ENCODE measurements around the gene NEAT1. TPM values are rescaled to one million over a fixed set of nuclear protein-coding genes. Genes with fewer than 3 reads are reported as not detected.
A peak's percentile ranks its signal among the peaks of the same experiment; 100 is the strongest.

The NEAT1 gene
- polyA plus RNA-seq, 3 donors = 0.90 to 293 (median 1.3) TPM

GRCh38 chr11:65491614-65492386 lies 69.2 kb downstream of the NEAT1 start:
- Mint-ChIP-seq H3K4me1 (peaks cover 79% of the 10 kb centered on the region), H3K27me3 (ENCODE audit: low read depth in 3 of 3) (peaks cover 0 to 3% (median 2%) of the 10 kb centered on the region in 3 donors), H3K4me3 (peak overlapping the region; percentile 75 to 83), H3K36me3 (no peaks in the 10 kb centered on the region), H3K9me3 (no peaks in the 10 kb centered on the region), H3K27ac (peak overlapping the region in 6 of 7 donors; percentile 96 to 99 (median 99))
- no peaks in the 10 kb centered on the region for H3K27me3 ChIP-seq (ENCODE audit: control insufficient read depth in 2 of 2, insufficient read depth in 2 of 2, low read length in 2 of 2)
- no peaks in the 10 kb centered on the region for H3K36me3 ChIP-seq (replicated peaks in 1 of 2; ENCODE audit: control insufficient read depth in 1 of 2, insufficient read depth in 2 of 2, low read length in 2 of 2)
- peak; percentile 64 to 89 (median 81) for DNase-seq
- H3K27ac ChIP-seq (ENCODE audit: low read depth in 1 of 2, low read length in 2 of 2) = peak overlapping the region; percentile 96 to 97
- H3K4me1 ChIP-seq (ENCODE audit: control insufficient read depth in 1 of 2, insufficient read depth in 2 of 2, low read length in 2 of 2) = peaks cover 84 to 95% of the 10 kb centered on the region in 2 donors
- no peak for TF ChIP-seq CTCF (IDR thresholded peaks at IDR 0.05)
- H3K4me2 ChIP-seq (replicated peaks; ENCODE audit: extremely low read depth, low read length, poor library complexity, severe bottlenecking) = peak overlapping the region; percentile 74
- H3K4me3 ChIP-seq (replicated peaks in 1 of 3; ENCODE audit: low read depth in 2 of 3, low read length in 3 of 3) = peak overlapping the region in 1 of 3 experiments; percentile 54
- H3K9ac ChIP-seq (ENCODE audit: insufficient read depth, low read length, poor library complexity, severe bottlenecking) = peak overlapping the region; percentile 56
- no peaks in the 10 kb centered on the region for H4K20me1 ChIP-seq (ENCODE audit: insufficient read depth, low read length)
- H3K9me3 ChIP-seq (replicated peaks in 1 of 2; ENCODE audit: control insufficient read depth in 1 of 2, insufficient read depth in 1 of 2, low read length in 2 of 2) = no peaks in the 10 kb centered on the region
- whole genome bisulfite sequencing (ENCODE audit: insufficient coverage) = 18% methylated on average over 7 of the region's 17 CpGs
- peaks cover 52% of the 10 kb centered on the region for H3K79me2 ChIP-seq (ENCODE audit: insufficient read depth, low read length)
- intact Hi-C loops (cut with micrococcal nuclease) = loop anchor here in 1 of 2 donors (2.0 kb wide), 1 partner anchor 15 kb away; no protein-coding TSS in a partner anchor
- H2AFZ ChIP-seq (ENCODE audit: insufficient read depth, low read depth, low read length, poor library complexity, severe bottlenecking) = no peak overlapping the region

GRCh38 chr11:65492387-65492636 lies 69.7 kb downstream of the NEAT1 start:
- peak overlapping the region; percentile 75 to 83 for H3K4me3 Mint-ChIP-seq
- H3K27ac ChIP-seq (ENCODE audit: low read depth in 1 of 2, low read length in 2 of 2) = peak overlapping the region; percentile 96 to 97
- peak overlapping the region in 1 of 3 experiments; percentile 54 for H3K4me3 ChIP-seq (replicated peaks in 1 of 3; ENCODE audit: low read depth in 2 of 3, low read length in 3 of 3)
- H4K20me1 ChIP-seq (ENCODE audit: insufficient read depth, low read length) = no peaks in the 10 kb centered on the region
- intact Hi-C loops (cut with micrococcal nuclease) = loop anchor here in 1 of 2 donors (2.0 kb wide), 1 partner anchor 16 kb away; no protein-coding TSS in a partner anchor
- peaks cover 56% of the 10 kb centered on the region for H3K79me2 ChIP-seq (ENCODE audit: insufficient read depth, low read length)
- peaks cover 0 to 3% (median 2%) of the 10 kb centered on the region in 3 donors for H3K27me3 Mint-ChIP-seq (ENCODE audit: low read depth in 3 of 3)
- peak overlapping the region; percentile 56 for H3K9ac ChIP-seq (ENCODE audit: insufficient read depth, low read length, poor library complexity, severe bottlenecking)
- DNase-seq = no peak
- H3K4me1 ChIP-seq (ENCODE audit: control insufficient read depth in 1 of 2, insufficient read depth in 2 of 2, low read length in 2 of 2) = peaks cover 82 to 95% of the 10 kb centered on the region in 2 donors
- no peaks in the 10 kb centered on the region for H3K9me3 ChIP-seq (replicated peaks in 1 of 2; ENCODE audit: control insufficient read depth in 1 of 2, insufficient read depth in 1 of 2, low read length in 2 of 2)
- no peaks in the 10 kb centered on the region for H3K27me3 ChIP-seq (ENCODE audit: control insufficient read depth in 2 of 2, insufficient read depth in 2 of 2, low read length in 2 of 2)
- peaks cover 78% of the 10 kb centered on the region for H3K4me1 Mint-ChIP-seq
- no peak for TF ChIP-seq CTCF (IDR thresholded peaks at IDR 0.05)
- H3K27ac Mint-ChIP-seq = peak overlapping the region in 6 of 7 donors; percentile 96 to 99 (median 99)
- no peaks in the 10 kb centered on the region for H3K9me3 Mint-ChIP-seq
- no peaks in the 10 kb centered on the region for H3K36me3 ChIP-seq (replicated peaks in 1 of 2; ENCODE audit: control insufficient read depth in 1 of 2, insufficient read depth in 2 of 2, low read length in 2 of 2)
- 6% methylated on average over 3 of the region's 4 CpGs for WGBS (ENCODE audit: insufficient coverage)
- H3K4me2 ChIP-seq (replicated peaks; ENCODE audit: extremely low read depth, low read length, poor library complexity, severe bottlenecking) = peak overlapping the region; percentile 74
- H3K36me3 Mint-ChIP-seq = no peaks in the 10 kb centered on the region
- H2AFZ ChIP-seq (ENCODE audit: insufficient read depth, low read depth, low read length, poor library complexity, severe bottlenecking) = no peak overlapping the region

Data from CD14-positive monocyte (primary cell).